A673 (cell line): ENCODE measurements around the gene SCNN1A. TPM values are rescaled to one million over a fixed set of nuclear protein-coding genes. Genes with fewer than 3 reads are reported as not detected.

ENCODE experiments used
- BruUV-seq: library from RNA; stranded (reverse); fragments of 400-500 nt; replicated peaks from 2 replicates; lab custom pipeline; 2021; lab: Mats Ljungman, UMichigan
- CTCF ChIA-PET: fragments of 300-600 bp; sonication (Branson Sonifier 250); formaldehyde crosslinking; loops from one replicate; lab custom pipeline; 2022; ENCODE audit warnings: antibody characterized with exemption; lab: Charles Lee
- POLR2A ChIA-PET: fragments of 300-600 bp; sonication (Branson Sonifier 250); formaldehyde crosslinking; loops from one replicate; lab custom pipeline; 2022; ENCODE audit warnings: antibody characterized with exemption; ENCODE audit not compliant: low non-redundant PET; lab: Charles Lee
- DNase-seq: peaks from one replicate; pipeline ENCODE4 v3.0.0-alpha.2; 2015; ENCODE audit warnings: low spot score
- H3K27ac ChIP-seq: fragments of 200-600 bp; sonication (generic); 2 replicates; pipeline ENCODE4 v1.5.1; 2016; ENCODE audit warnings: mixed run types, low read depth, mild to moderate bottlenecking, mixed read lengths, antibody characterized with exemption, low read length; ENCODE audit not compliant: poor library complexity, severe bottlenecking
- H3K27me3 ChIP-seq: fragments of 200-600 bp; sonication (generic); replicated peaks from 2 replicates; pipeline ENCODE4 v1.6.1; 2017; ENCODE audit warnings: mixed run types, low read depth, mild to moderate bottlenecking, mixed read lengths, antibody characterized with exemption, low read length; ENCODE audit not compliant: insufficient read depth, poor library complexity
- H3K36me3 ChIP-seq: fragments of 200-600 bp; sonication (generic); 2 replicates; pipeline ENCODE4 v1.6.1; 2016; ENCODE audit warnings: mixed run types, mild to moderate bottlenecking, mixed read lengths, antibody characterized with exemption, low read length; ENCODE audit not compliant: insufficient read depth, poor library complexity, severe bottlenecking
- H3K4me1 ChIP-seq: fragments of 200-600 bp; sonication (generic); 2 replicates; pipeline ENCODE4 v1.6.1; 2017; ENCODE audit warnings: mixed run types, mild to moderate bottlenecking, mixed read lengths, antibody characterized with exemption, low read length; ENCODE audit not compliant: insufficient read depth, poor library complexity, severe bottlenecking
- H3K4me3 ChIP-seq: fragments of 200-600 bp; sonication (generic); 2 replicates; pipeline ENCODE4 v1.5.1; 2016; ENCODE audit warnings: low read depth, mixed run types, mild to moderate bottlenecking, mixed read lengths, low read length; ENCODE audit not compliant: poor library complexity, severe bottlenecking
- H3K9me3 ChIP-seq: fragments of 200-600 bp; sonication (generic); 2 replicates; pipeline ENCODE4 v1.6.1; 2016; ENCODE audit warnings: mixed run types, low read depth, mild to moderate bottlenecking, mixed read lengths, antibody characterized with exemption, low read length; ENCODE audit not compliant: poor library complexity, severe bottlenecking
- CTCF ChIP-seq: fragments of 300-800, 200-600 bp; sonication (generic); conservative IDR thresholded peaks from 2 replicates; pipeline ENCODE4 v1.5.1; 2017; ENCODE audit warnings: low read depth, mild to moderate bottlenecking, antibody characterized with exemption, low read length, moderate library complexity, mixed read lengths
- EZH2 ChIP-seq: fragments of 200-600 bp; sonication (generic); IDR thresholded peaks from 2 replicates; pipeline ENCODE4 v1.6.1; 2017; ENCODE audit warnings: borderline replicate concordance, low read depth, mild to moderate bottlenecking, mixed read lengths, antibody characterized with exemption, low read length; ENCODE audit not compliant: poor library complexity, severe bottlenecking
- intact Hi-C: fragments of 100-400 bp; cut with micrococcal nuclease; formaldehyde crosslinking; loops from one replicate; pipeline ENCODE4 v1.10.0; 2022; ENCODE audit not compliant: unreplicated experiment
- total RNA-seq: library from RNA; stranded (reverse); gene quantifications from 2 replicates; pipeline ENCODE4 v1.2.3, GENCODE V29; 2021

SCNN1A gene
- total RNA-seq, 1 experiment from 2014 or later: not detected

DNA sequence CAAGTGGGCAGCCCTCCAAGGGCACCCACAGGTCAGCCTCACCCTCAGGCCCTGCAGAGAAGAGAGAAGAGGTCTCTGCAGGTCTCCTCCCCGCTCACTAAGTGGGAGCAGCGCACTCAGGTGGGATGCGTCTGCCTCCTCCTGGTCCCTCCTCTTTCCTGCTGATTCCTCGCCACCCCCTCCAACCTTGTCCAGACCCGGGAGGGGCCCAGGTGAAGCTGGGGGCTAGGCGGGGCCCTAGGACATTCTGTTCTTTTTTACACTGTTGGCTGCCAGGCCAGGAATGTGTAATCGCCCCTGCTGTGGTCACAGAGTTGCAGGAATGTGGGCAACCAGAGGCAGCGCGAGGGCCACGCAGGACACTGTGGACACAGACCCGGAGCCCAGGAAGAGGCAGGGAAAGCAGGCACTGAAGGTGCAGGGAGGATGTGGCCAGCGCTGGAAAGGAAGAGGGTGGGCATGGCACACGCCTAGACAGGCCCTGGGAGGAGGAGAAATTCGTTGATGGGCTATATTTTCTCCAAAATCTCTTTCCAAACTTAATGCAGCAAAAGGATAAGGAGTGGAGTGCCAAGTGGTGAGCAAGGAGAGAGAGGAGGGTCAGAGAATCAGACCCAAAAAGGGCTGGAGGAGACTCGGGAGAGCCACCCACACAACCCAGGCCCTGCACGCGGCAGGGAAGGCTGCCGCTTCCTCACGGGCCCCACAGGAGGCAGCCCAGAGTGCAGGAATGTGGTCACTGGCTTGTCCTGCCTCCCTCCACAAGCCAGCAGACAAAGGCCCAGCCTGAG, 911 bp upstream of the SCNN1A start:
- Histone ChIP-seq H3K36me3 (no peaks in the 10 kb centered on the region), H3K4me3 (no peak overlapping the region), H3K27me3 (no peaks in the 10 kb centered on the region), H3K27ac (no peak overlapping the region), H3K4me1 (peaks cover 8% of the 10 kb centered on the region), H3K9me3 (no peaks in the 10 kb centered on the region)
- ChIA-PET CTCF (no interaction called here), POLR2A (no interaction called here)
- TF ChIP-seq CTCF: peak; percentile 20; the same call in 1 of the 2 replicates
- no peak for TF ChIP-seq EZH2
- BruUV-seq: no TSS peak
- intact Hi-C loops: no loop called here
- DNase-seq: no peak

DNA sequence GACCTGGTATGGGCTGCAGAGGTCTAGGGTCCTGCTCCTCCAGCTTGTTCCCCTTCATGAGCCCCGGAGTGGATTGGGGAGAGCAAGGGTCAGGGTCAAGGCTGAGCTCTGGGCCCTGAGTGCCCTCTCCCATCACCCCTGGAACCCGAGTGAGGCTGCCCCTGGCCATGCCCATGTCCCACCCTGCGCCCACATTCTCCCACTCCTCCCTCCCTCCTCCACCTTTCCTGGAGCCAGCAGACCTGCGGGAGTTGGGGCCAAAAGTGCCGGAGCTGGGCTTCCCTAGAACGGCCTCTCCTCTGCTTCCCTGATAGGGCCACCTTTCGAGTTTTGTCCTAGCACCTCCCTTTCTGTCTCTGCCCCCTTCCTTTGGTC, 590 bp downstream of the SCNN1A start:
- POLR2A ChIA-PET: interaction anchor here (0.5 kb wide), 1 partner anchor 16 kb away, joined by 5 read pairs; no protein-coding TSS in a partner anchor
- Histone ChIP-seq H3K4me3 (no peak overlapping the region), H3K27ac (no peak overlapping the region), H3K9me3 (no peaks in the 10 kb centered on the region), H3K4me1 (peaks cover 8% of the 10 kb centered on the region), H3K27me3 (no peaks in the 10 kb centered on the region), H3K36me3 (no peaks in the 10 kb centered on the region)
- no peak for DNase-seq
- CTCF ChIA-PET: no interaction called here
- TF ChIP-seq CTCF (no peak), EZH2 (no peak)
- intact Hi-C loops: no loop called here
- no TSS peak for BruUV-seq

DNA sequence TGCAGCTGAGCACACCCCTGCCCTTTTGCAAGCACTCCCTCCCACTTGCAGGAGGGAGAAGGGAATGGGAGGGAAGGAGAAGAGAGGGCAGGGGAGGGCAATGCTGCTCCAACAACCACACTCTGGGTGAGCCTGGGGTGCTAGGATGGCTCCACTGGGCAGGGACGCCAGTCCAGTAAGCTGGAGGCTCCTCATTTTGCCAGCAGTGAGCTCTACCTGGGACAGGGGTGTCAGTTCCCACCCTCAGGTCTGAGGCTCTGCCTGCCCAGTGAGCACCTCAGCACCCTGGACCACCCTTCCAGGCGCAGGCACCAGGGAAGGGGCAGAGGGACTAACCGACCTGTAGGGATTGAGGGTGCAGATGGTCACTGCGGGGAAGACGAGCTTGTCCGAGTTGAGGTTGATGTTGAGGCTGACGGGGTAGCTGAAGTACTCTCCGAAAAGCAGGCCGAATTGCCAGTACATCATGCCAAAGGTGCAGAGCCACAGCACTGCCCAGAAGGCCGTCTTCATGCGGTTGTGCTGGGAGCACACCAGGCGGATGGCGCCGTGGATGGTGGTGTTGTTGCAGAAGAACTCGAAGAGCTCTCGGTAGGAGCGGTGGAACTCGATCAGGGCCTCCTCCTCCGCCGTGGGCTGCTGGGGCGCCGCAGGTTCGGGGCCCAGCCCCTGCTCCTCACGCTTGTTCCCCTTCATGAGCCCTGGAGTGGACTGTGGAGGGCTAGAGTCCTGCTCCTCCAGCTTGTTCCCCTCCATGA, 1.2 kb downstream of the SCNN1A start:
- H3K27ac ChIP-seq: no peak overlapping the region
- no peaks in the 10 kb centered on the region for H3K36me3 ChIP-seq
- H3K9me3 ChIP-seq: no peaks in the 10 kb centered on the region
- peaks cover 8% of the 10 kb centered on the region for H3K4me1 ChIP-seq
- intact Hi-C loops: no loop called here
- no peak overlapping the region for H3K4me3 ChIP-seq
- DNase-seq: no peak
- BruUV-seq: no TSS peak
- CTCF ChIA-PET: no interaction called here
- H3K27me3 ChIP-seq: no peaks in the 10 kb centered on the region
- TF ChIP-seq CTCF: no peak
- TF ChIP-seq EZH2: no peak
- POLR2A ChIA-PET: interaction anchor here (0.5 kb wide), 1 partner anchor 15 kb away, joined by 5 read pairs; no protein-coding TSS in a partner anchor
